Neural progenitor cell (in vitro differentiated cells): Measurements from ENCODE around the gene KIAA1217. TPM values are rescaled to one million over a fixed set of nuclear protein-coding genes. Genes with fewer than 3 reads are reported as not detected.

Source experiments
- DNase-seq: peaks from one replicate; pipeline ENCODE4 v3.0.0-alpha.2; 2016; ENCODE audit warnings: low spot score
- H2AFZ ChIP-seq: fragments of 200-600 bp; sonication (generic); replicated peaks from 2 replicates; pipeline ENCODE4 v1.6.1; 2016; ENCODE audit warnings: antibody characterized with exemption
- H3F3A ChIP-seq: fragments of 200-600 bp; sonication (generic); 2 replicates; pipeline ENCODE4 v1.6.1; 2016; ENCODE audit warnings: antibody characterized with exemption, low read depth
- H3K27ac ChIP-seq: fragments of 200-600 bp; sonication (generic); 2 replicates; pipeline ENCODE4 v1.5.1; 2016; ENCODE audit warnings: mild to moderate bottlenecking
- H3K27me3 ChIP-seq: fragments of 200-600 bp; sonication (generic); 2 replicates; pipeline ENCODE4 v1.6.1; 2016; ENCODE audit warnings: mild to moderate bottlenecking, moderate library complexity
- H3K36me3 ChIP-seq: fragments of 200-600 bp; sonication (generic); 2 replicates; pipeline ENCODE4 v1.5.1; 2016
- H3K4me1 ChIP-seq: fragments of 200-600 bp; sonication (generic); 2 replicates; pipeline ENCODE4 v1.6.1; 2016; ENCODE audit warnings: mixed run types
- H3K4me2 ChIP-seq: fragments of 200-600 bp; sonication (generic); 2 replicates; pipeline ENCODE4 v1.6.1; 2016
- H3K4me3 ChIP-seq: fragments of 200-600 bp; sonication (generic); 2 replicates; pipeline ENCODE4 v1.5.1; 2016
- H3K79me2 ChIP-seq: fragments of 200-600 bp; sonication (generic); 2 replicates; pipeline ENCODE4 v1.6.1; 2016; ENCODE audit warnings: low read depth
- H3K9ac ChIP-seq: fragments of 200-600 bp; sonication (generic); 2 replicates; pipeline ENCODE4 v1.6.1; 2016
- H3K9me3 ChIP-seq: fragments of 200-600 bp; sonication (generic); 2 replicates; pipeline ENCODE4 v1.5.1; 2016; ENCODE audit warnings: low read depth
- H4K20me1 ChIP-seq: fragments of 200-600 bp; sonication (generic); 2 replicates; pipeline ENCODE4 v1.6.1; 2016; ENCODE audit warnings: low read depth
- H3K27ac Mint-ChIP-seq: 3 replicates; pipeline ENCODE4 v1.8.0; 2021; ENCODE audit warnings: mixed read lengths
- H3K27me3 Mint-ChIP-seq: 2 replicates; pipeline ENCODE4 v1.8.0; 2022; ENCODE audit warnings: low read depth, mild to moderate bottlenecking, inconsistent platforms, moderate library complexity, mixed read lengths; ENCODE audit not compliant: insufficient read depth
- H3K36me3 Mint-ChIP-seq: 3 replicates; pipeline ENCODE4 v1.8.0; 2021; ENCODE audit warnings: mixed read lengths
- H3K4me1 Mint-ChIP-seq: 3 replicates; pipeline ENCODE4 v1.8.0; 2021; ENCODE audit warnings: mixed read lengths
- H3K4me3 Mint-ChIP-seq: 3 replicates; pipeline ENCODE4 v1.8.0; 2021; ENCODE audit warnings: mild to moderate bottlenecking, moderate library complexity, mixed read lengths
- H3K9me3 Mint-ChIP-seq: 3 replicates; pipeline ENCODE4 v1.8.0; 2020; ENCODE audit warnings: mixed read lengths
- CTCF ChIP-seq: fragments of 200-600 bp; sonication (generic); IDR thresholded peaks from 2 replicates; pipeline ENCODE4 v1.5.1; 2017; ENCODE audit warnings: antibody characterized with exemption, mild to moderate bottlenecking
- EZH2 ChIP-seq: fragments of 200-600 bp; sonication (generic); IDR thresholded peaks from 2 replicates; pipeline ENCODE4 v1.6.1; 2017; ENCODE audit warnings: antibody characterized with exemption, mild to moderate bottlenecking, moderate library complexity
- EZH2phosphoT487 ChIP-seq: fragments of 200-600 bp; sonication (generic); IDR thresholded peaks from 2 replicates; pipeline ENCODE4 v1.6.1; 2017; ENCODE audit warnings: antibody characterized with exemption
- total RNA-seq: library from RNA; depleted of rRNA; stranded (reverse); fragments of >200 nt; gene quantifications from 2 replicates; pipeline ENCODE4 v1.2.3, GENCODE V29; 2015; ENCODE audit warnings: low replicate concordance

KIAA1217 gene
- total RNA-seq, 1 donor from 2014 or later: 13.1 TPM

- no peak overlapping the region for H3K9ac ChIP-seq
- TF ChIP-seq EZH2phosphoT487: no peak
- TF ChIP-seq EZH2: no peak
- no peak for TF ChIP-seq CTCF
- Mint-ChIP-seq H3K36me3 (peaks cover 51% of the 10 kb centered on the region), H3K27ac (no peak overlapping the region), H3K4me1 (no peaks in the 10 kb centered on the region), H3K9me3 (no peaks in the 10 kb centered on the region), H3K4me3 (no peak overlapping the region), H3K27me3 (peaks cover 2% of the 10 kb centered on the region)
- no peak overlapping the region for H3K4me2 ChIP-seq
- H3K4me1 ChIP-seq: no peaks in the 10 kb centered on the region
- no peaks in the 10 kb centered on the region for H3F3A ChIP-seq
- no peak overlapping the region for H3K4me3 ChIP-seq
- no peaks in the 10 kb centered on the region for H3K79me2 ChIP-seq
- H3K36me3 ChIP-seq: peaks cover 8% of the 10 kb centered on the region
- no peak for DNase-seq
- H3K27ac ChIP-seq: no peak overlapping the region
- H3K9me3 ChIP-seq: no peaks in the 10 kb centered on the region
- H4K20me1 ChIP-seq: no peaks in the 10 kb centered on the region
- no peaks in the 10 kb centered on the region for H3K27me3 ChIP-seq
- no peak overlapping the region for H2AFZ ChIP-seq
These were observed 380.3 kb downstream of the KIAA1217 start for GRCh38 chr10:24589265-24589664.

- Mint-ChIP-seq H3K9me3 (no peaks in the 10 kb centered on the region), H3K36me3 (peaks cover 50% of the 10 kb centered on the region), H3K4me1 (no peaks in the 10 kb centered on the region), H3K4me3 (no peak overlapping the region), H3K27me3 (no peaks in the 10 kb centered on the region), H3K27ac (no peak overlapping the region)
- Histone ChIP-seq H3K27ac (no peak overlapping the region), H3K36me3 (peaks cover 18% of the 10 kb centered on the region), H3K27me3 (no peaks in the 10 kb centered on the region), H3K4me1 (no peaks in the 10 kb centered on the region), H4K20me1 (no peaks in the 10 kb centered on the region), H2AFZ (no peak overlapping the region), H3K9me3 (no peaks in the 10 kb centered on the region), H3K9ac (no peak overlapping the region), H3F3A (no peaks in the 10 kb centered on the region), H3K4me2 (no peak overlapping the region), H3K4me3 (no peak overlapping the region), H3K79me2 (no peaks in the 10 kb centered on the region)
- TF ChIP-seq EZH2phosphoT487 (no peak), EZH2 (no peak), CTCF (no peak)
- DNase-seq: no peak
These were observed 381.9 kb downstream of the KIAA1217 start for GRCh38 chr10:24590697-24591457.

- no peaks in the 10 kb centered on the region for H3K9me3 Mint-ChIP-seq
- no peaks in the 10 kb centered on the region for H3K4me1 Mint-ChIP-seq
- H3K27me3 Mint-ChIP-seq: no peaks in the 10 kb centered on the region
- no peak overlapping the region for H3K27ac ChIP-seq
- H3K36me3 ChIP-seq: peaks cover 21% of the 10 kb centered on the region
- peaks cover 48% of the 10 kb centered on the region for H3K36me3 Mint-ChIP-seq
- H3F3A ChIP-seq: no peaks in the 10 kb centered on the region
- no peak overlapping the region for H3K4me3 Mint-ChIP-seq
- no peaks in the 10 kb centered on the region for H3K9me3 ChIP-seq
- no peaks in the 10 kb centered on the region for H3K27me3 ChIP-seq
- H3K79me2 ChIP-seq: no peaks in the 10 kb centered on the region
- no peak overlapping the region for H3K27ac Mint-ChIP-seq
- no peaks in the 10 kb centered on the region for H3K4me1 ChIP-seq
- H3K9ac ChIP-seq: no peak overlapping the region
- H3K4me2 ChIP-seq: no peak overlapping the region
- H3K4me3 ChIP-seq: no peak overlapping the region
- H2AFZ ChIP-seq: no peak overlapping the region
- no peaks in the 10 kb centered on the region for H4K20me1 ChIP-seq
- DNase-seq: no peak
- TF ChIP-seq EZH2phosphoT487 (no peak), EZH2 (no peak), CTCF (no peak)
These were observed 387.4 kb downstream of the KIAA1217 start for GRCh38 chr10:24596217-24596930.
